HG02973 (cell line): ENCODE data around the gene SPATA17.
"Not testable (repeated sequence)": the region's sequence is repeated elsewhere in the genome, so short reads cannot be mapped to it uniquely, and the experiment has no call there.

Experiments
- ATAC-seq: cut with Tn5 transposase; IDR thresholded peaks from one replicate; pipeline ENCODE4 v1.9.1; 2021; ENCODE audit warnings: moderate library complexity; ENCODE audit not compliant: unreplicated experiment

Gene SPATA17

GRCh38 chr1:217673387-217673786, 42.2 kb downstream of the SPATA17 start:
- peak; percentile 62 for ATAC-seq

GRCh38 chr1:217674028-217674729, 43.0 kb downstream of the SPATA17 start:
- no peak for ATAC-seq

GRCh38 chr1:217681806-217682205, 50.7 kb downstream of the SPATA17 start:
- ATAC-seq, result no peak

- no peak for ATAC-seq
These were observed 56.4 kb downstream of the SPATA17 start for GRCh38 chr1:217687511-217687910.

- ATAC-seq, result not testable (repeated sequence)
These were observed 65.0 kb downstream of the SPATA17 start for GRCh38 chr1:217696140-217696539.

- no peak for ATAC-seq
These were observed 72.2 kb downstream of the SPATA17 start for GRCh38 chr1:217703326-217703725.

- no peak for ATAC-seq
These were observed 81.9 kb downstream of the SPATA17 start for GRCh38 chr1:217712925-217713597.

GRCh38 chr1:217715681-217716080, 84.5 kb downstream of the SPATA17 start:
- no peak for ATAC-seq

GRCh38 chr1:217717959-217718358, 86.8 kb downstream of the SPATA17 start:
- no peak for ATAC-seq

GRCh38 chr1:217718873-217719272, 87.7 kb downstream of the SPATA17 start:
- no peak for ATAC-seq

- ATAC-seq, result no peak
These were observed 90.5 kb downstream of the SPATA17 start for GRCh38 chr1:217721692-217722091.

GRCh38 chr1:217734973-217735372, 103.8 kb downstream of the SPATA17 start:
- no peak for ATAC-seq

GRCh38 chr1:217747156-217747769, 116.1 kb downstream of the SPATA17 start:
- peak; percentile 58 for ATAC-seq

- ATAC-seq, result no peak
These were observed 138.6 kb downstream of the SPATA17 start for GRCh38 chr1:217769768-217770167.

GRCh38 chr1:217770918-217771317, 139.8 kb downstream of the SPATA17 start:
- no peak for ATAC-seq

GRCh38 chr1:217776693-217777092, 145.5 kb downstream of the SPATA17 start:
- no peak for ATAC-seq

- ATAC-seq, result no peak
These were observed 149.9 kb downstream of the SPATA17 start for GRCh38 chr1:217781056-217781455.

- no peak for ATAC-seq
These were observed 159.9 kb downstream of the SPATA17 start for GRCh38 chr1:217791091-217791490.

GRCh38 chr1:217805792-217806191, 174.6 kb downstream of the SPATA17 start:
- ATAC-seq, result no peak

GRCh38 chr1:217812175-217812574, 181.0 kb downstream of the SPATA17 start:
- no peak for ATAC-seq

GRCh38 chr1:217813031-217813430, 181.9 kb downstream of the SPATA17 start:
- ATAC-seq, result no peak

- ATAC-seq, result no peak
These were observed 206.5 kb downstream of the SPATA17 start for GRCh38 chr1:217837691-217838090.
